Measurements from ENCODE around the gene NXT2. TPM values are rescaled to one million over a fixed set of nuclear protein-coding genes. Genes with fewer than 3 reads are reported as not detected.

Gene NXT2
- total RNA-seq, 6 experiments from 2014 or later, result 4.1 to 6.5 (median 4.4) TPM

- no peak for DNase-seq
- Histone ChIP-seq H3K4me1 (no peaks in the 10 kb centered on the region), H3K27me3 (no peaks in the 10 kb centered on the region), H3K27ac (no peak overlapping the region), H3K4me3 (no peak overlapping the region), H3K36me3 (no peaks in the 10 kb centered on the region), H3K9me3 (no peaks in the 10 kb centered on the region)
- intact Hi-C loops (cut with DNase I), result no loop called here
- no peak for ATAC-seq
- WGBS (ENCODE audit: insufficient coverage, low coverage, low lambda C conversion rate, missing lambda C conversion rate), result 45% methylated on average over 2 of the region's 2 CpGs
- no peak for TF ChIP-seq CTCF (IDR thresholded peaks at IDR 0.05)
- no peak for TF ChIP-seq POLR2A (IDR thresholded peaks at IDR 0.05)
Observed at GRCh38 chrX:109577055-109577454, 40.4 kb downstream of the NXT2 start.

GRCh38 chrX:109578916-109579315 is 42.3 kb downstream of the NXT2 start:
- no peaks in the 10 kb centered on the region for H3K9me3 ChIP-seq
- intact Hi-C loops (cut with DNase I), result no loop called here
- no peaks in the 10 kb centered on the region for H3K36me3 ChIP-seq
- 55% methylated on average over 1 of the region's 1 CpG for WGBS (ENCODE audit: insufficient coverage, low coverage, low lambda C conversion rate, missing lambda C conversion rate)
- no peak for DNase-seq
- no peaks in the 10 kb centered on the region for H3K4me1 ChIP-seq
- no peaks in the 10 kb centered on the region for H3K27me3 ChIP-seq
- no peak overlapping the region for H3K4me3 ChIP-seq
- TF ChIP-seq POLR2A (IDR thresholded peaks at IDR 0.05) (no peak), CTCF (IDR thresholded peaks at IDR 0.05) (no peak)
- H3K27ac ChIP-seq, result no peak overlapping the region
- peak in 1 of 4 donors; percentile 22 for ATAC-seq

- Histone ChIP-seq H3K27ac (no peak overlapping the region), H3K9me3 (no peaks in the 10 kb centered on the region), H3K36me3 (no peaks in the 10 kb centered on the region), H3K4me1 (no peaks in the 10 kb centered on the region), H3K27me3 (no peaks in the 10 kb centered on the region), H3K4me3 (no peak overlapping the region)
- no peak for TF ChIP-seq POLR2A (IDR thresholded peaks at IDR 0.05)
- TF ChIP-seq CTCF (IDR thresholded peaks at IDR 0.05), result no peak
- 80% methylated on average over 2 of the region's 7 CpGs for WGBS (ENCODE audit: insufficient coverage, low coverage, low lambda C conversion rate, missing lambda C conversion rate)
- ATAC-seq (no peak), DNase-seq (no peak)
- intact Hi-C loops (cut with DNase I), result no loop called here
Observed at GRCh38 chrX:109585488-109585887, 48.8 kb downstream of the NXT2 start.

GRCh38 chrX:109590176-109590575 is 53.5 kb downstream of the NXT2 start:
- no peak for DNase-seq
- no peak for ATAC-seq
- TF ChIP-seq CTCF (IDR thresholded peaks at IDR 0.05) (no peak), POLR2A (IDR thresholded peaks at IDR 0.05) (no peak)
- 52% methylated on average over 4 of the region's 4 CpGs for WGBS (ENCODE audit: insufficient coverage, low coverage, low lambda C conversion rate, missing lambda C conversion rate)
- Histone ChIP-seq H3K4me1 (no peaks in the 10 kb centered on the region), H3K27me3 (no peaks in the 10 kb centered on the region), H3K36me3 (no peaks in the 10 kb centered on the region), H3K27ac (no peak overlapping the region), H3K9me3 (no peaks in the 10 kb centered on the region), H3K4me3 (no peak overlapping the region)
- intact Hi-C loops (cut with DNase I), result no loop called here

Other genes starting within 250 kb of the NXT2 start
- not detected for gene GUCY2F, start 54.8 kb upstream of the NXT2 start, total RNA-seq
- under 1 TPM in 2 of 6 experiments, not detected in 4; 0.16 to 0.27 TPM for gene KCNE5, start 88.3 kb downstream of the NXT2 start, total RNA-seq
- gene ACSL4, start 196.4 kb downstream of the NXT2 start, total RNA-seq, result 10 to 100 TPM in 2 of 6 experiments, 1 to 10 TPM in 4; 1.8 to 76.7 (median 5.3) TPM